Psoas muscle (tissue), 8 donors: Measurements from ENCODE around the gene ERBIN. TPM values are rescaled to one million over a fixed set of nuclear protein-coding genes. Genes with fewer than 3 reads are reported as not detected.
"Not testable (repeated sequence)": the region's sequence is repeated elsewhere in the genome, so short reads cannot be mapped to it uniquely, and the experiment has no call there.

Source experiments
- ATAC-seq, 4 donors: fragments of 200-7000 bp; cut with Tn5 transposase; one replicate each; pipeline ENCODE4 v1.9.1; 2020; ENCODE audit warnings: moderate library complexity in 3 of 4, mild to moderate bottlenecking in 2 of 4
- DNase-seq, 2 donors: peaks; one replicate each; pipeline ENCODE4 v3.0.0-alpha.2; 2020
- H3K27ac ChIP-seq: fragments of 200-600 bp; one replicate; pipeline ENCODE4 v1.8.0; 2022
- H3K27me3 ChIP-seq, 3 donors: fragments of 200-600 bp in 1 of 3; one replicate each; pipeline versions ENCODE4 v1.6.1 to v1.8.0; 2013 to 2022; ENCODE audit warnings: low read length in 2 of 3, mild to moderate bottlenecking in 2 of 3, moderate library complexity in 1 of 3; ENCODE audit not compliant: insufficient read depth in 3 of 3
- H3K36me3 ChIP-seq, 2 donors: fragments of 200-600 bp in 1 of 2; one replicate each; pipeline versions ENCODE4 v1.6.1 to v1.8.0; 2013 to 2022; ENCODE audit warnings: low read depth in 1 of 2, mild to moderate bottlenecking in 1 of 2, moderate library complexity in 1 of 2; ENCODE audit not compliant: insufficient read depth in 1 of 2
- H3K4me1 ChIP-seq: fragments of 200-600 bp; one replicate; pipeline ENCODE4 v1.8.0; 2022
- H3K4me3 ChIP-seq: fragments of 200-600 bp; one replicate; pipeline ENCODE4 v1.8.0; 2022; ENCODE audit warnings: mild to moderate bottlenecking
- H3K9me3 ChIP-seq: fragments of 200-600 bp; one replicate; pipeline ENCODE4 v1.8.0; 2022
- CTCF ChIP-seq: fragments of 200-600 bp; IDR thresholded peaks from one replicate; pipeline ENCODE4 v1.8.0; 2022; ENCODE audit warnings: antibody characterized with exemption
- WGBS, 3 donors: extraction: QIAGEN DNeasy Blood & Tissue Kit; methylation state at CpG; one replicate each; pipeline versions ENCODE4 v1.1.6 to v1.1.7; 2013; 5-methylcytosine and 5-hydroxymethylcytosine counted together
- intact Hi-C, 2 donors: fragments of 100-400 bp; cut with DNase I; formaldehyde crosslinking; loops; one replicate each; pipeline versions ENCODE4 v1.11.0 to v1.14.2; 2022
- polyA plus RNA-seq, 3 donors: library from polyadenylated mRNA; stranded (reverse); fragments of 200-250 nt; gene quantifications; one replicate each; pipeline ENCODE4 v1.2.3, GENCODE V29; 2013
- total RNA-seq, 4 donors: library from RNA; stranded (reverse); fragmentation: NEBNext Ultra II Directional in 2 of 4; extraction: Animal tissue kit (Norgen Biotek cat#: 25700) in 2 of 4; gene quantifications; one replicate each; pipeline versions ENCODE4 v1.2.1 to v1.2.4, GENCODE V29; 2021 to 2023
- donor health status: healthy with polysubstance abuse.
- donor health status: DM: no; HTN: no; CAD: no; lungs with moderate emphysema.
- donor health status: Bipolar disorder and iron deficiency.
- donor health status: healthy.
- donor health status: DM: yes; HTN: yes; CAD: no.
- donor health status: DM: no; HTN: no; CAD: no.
- donor health status: DM: no; HTN: no; CAD: no.
- donor health status: DM: yes; HTN: yes; CAD: no.

The ERBIN gene
- total and polyA plus RNA-seq, 7 donors, result 8.3 to 56.6 (median 28.8) TPM

GRCh38 chr5:65948115-65948747 is 21.9 kb downstream of the ERBIN start:
- ATAC-seq (no peak), DNase-seq (no peak)
- WGBS, 3 donors, result 94 to 96% (median 95%) methylated on average over 4 of the region's 4 CpGs
- TF ChIP-seq CTCF, result no peak
- Histone ChIP-seq H3K36me3 (no peaks in the 10 kb centered on the region), H3K27me3 (no peaks in the 10 kb centered on the region), H3K9me3 (no peaks in the 10 kb centered on the region), H3K4me1 (peaks cover 21% of the 10 kb centered on the region), H3K4me3 (no peak overlapping the region), H3K27ac (no peak overlapping the region)
- intact Hi-C loops, result no loop called here

GRCh38 chr5:65951330-65951729 is 25.0 kb downstream of the ERBIN start:
- Histone ChIP-seq H3K4me1 (peaks cover 32% of the 10 kb centered on the region), H3K27ac (peak overlapping the region; percentile 31), H3K27me3 (no peaks in the 10 kb centered on the region), H3K36me3 (no peaks in the 10 kb centered on the region), H3K4me3 (peak overlapping the region; percentile 1), H3K9me3 (no peaks in the 10 kb centered on the region)
- peak; percentile 51 to 83 (median 64) for ATAC-seq
- TF ChIP-seq CTCF, result no peak
- DNase-seq, result no peak
- 56 to 73% (median 56%) methylated on average over 3 of the region's 3 CpGs for WGBS, 3 donors
- intact Hi-C loops, result no loop called here

GRCh38 chr5:65952259-65952658 is 25.9 kb downstream of the ERBIN start:
- intact Hi-C loops, result no loop called here
- Histone ChIP-seq H3K36me3 (no peaks in the 10 kb centered on the region), H3K4me1 (peaks cover 32% of the 10 kb centered on the region), H3K4me3 (peak overlapping the region; percentile 1), H3K27me3 (no peaks in the 10 kb centered on the region), H3K9me3 (no peaks in the 10 kb centered on the region), H3K27ac (peak overlapping the region; percentile 31)
- no peak for TF ChIP-seq CTCF
- WGBS, 3 donors, result 27 to 37% (median 36%) methylated on average over 1 of the region's 1 CpG
- ATAC-seq (peak; percentile 80 to 96 (median 90)), DNase-seq (no peak)

- no peak for DNase-seq
- TF ChIP-seq CTCF, result no peak
- Histone ChIP-seq H3K36me3 (no peaks in the 10 kb centered on the region), H3K4me1 (peaks cover 32% of the 10 kb centered on the region), H3K27ac (no peak overlapping the region), H3K4me3 (no peak overlapping the region), H3K27me3 (no peaks in the 10 kb centered on the region), H3K9me3 (no peaks in the 10 kb centered on the region)
- intact Hi-C loops, result no loop called here
- WGBS, 3 donors, result 75 to 91% (median 78%) methylated on average over 3 of the region's 3 CpGs
- ATAC-seq, result no peak
Measured at GRCh38 chr5:65954200-65954599, 27.8 kb downstream of the ERBIN start.

GRCh38 chr5:65955746-65956145 is 29.4 kb downstream of the ERBIN start:
- H3K9me3 ChIP-seq, result no peaks in the 10 kb centered on the region
- no peaks in the 10 kb centered on the region for H3K36me3 ChIP-seq
- TF ChIP-seq CTCF, result no peak
- 78 to 82% (median 78%) methylated on average over 3 of the region's 3 CpGs for WGBS, 3 donors
- DNase-seq (no peak), ATAC-seq (no peak)
- H3K27ac ChIP-seq, result no peak overlapping the region
- no peak overlapping the region for H3K4me3 ChIP-seq
- H3K4me1 ChIP-seq, result peaks cover 40% of the 10 kb centered on the region
- intact Hi-C loops, result no loop called here
- H3K27me3 ChIP-seq, result no peaks in the 10 kb centered on the region

- ATAC-seq, H3K27me3 ChIP-seq, H3K9me3 ChIP-seq, H3K36me3 ChIP-seq, H3K27ac ChIP-seq, H3K4me3 ChIP-seq, intact Hi-C loops: not testable (repeated sequence)
- H3K4me1 ChIP-seq, result peaks cover 41% of the 10 kb centered on the region
- WGBS, 3 donors, result 98 to 99% (median 99%) methylated on average over 24 to 30 of the region's 30 CpGs
- DNase-seq, result peak in 1 of 2 donors; percentile 45
Measured at GRCh38 chr5:65957703-65958102, 31.3 kb downstream of the ERBIN start.
